Stimulated activated CD4-positive, alpha-beta T cell treated with anti-CD3 and anti-CD28 coated beads, TNF-alpha, amount 100 ng/mL, for 1 hour (primary cell): ENCODE measurements around the gene ELOA.

Experiments
- DNase-seq, 3 donors: peaks; one replicate each; pipeline ENCODE4 v3.0.0-alpha.2; 2020; ENCODE audit warnings: low read depth in 3 of 3, low spot score in 1 of 3

Gene ELOA

GRCh38 chr1:23736437-23737134 lies 6.7 kb upstream of the ELOA start:
- DNase-seq: no peak

- no peak for DNase-seq
Observed at GRCh38 chr1:23741609-23742008, 1.7 kb upstream of the ELOA start.

DNA sequence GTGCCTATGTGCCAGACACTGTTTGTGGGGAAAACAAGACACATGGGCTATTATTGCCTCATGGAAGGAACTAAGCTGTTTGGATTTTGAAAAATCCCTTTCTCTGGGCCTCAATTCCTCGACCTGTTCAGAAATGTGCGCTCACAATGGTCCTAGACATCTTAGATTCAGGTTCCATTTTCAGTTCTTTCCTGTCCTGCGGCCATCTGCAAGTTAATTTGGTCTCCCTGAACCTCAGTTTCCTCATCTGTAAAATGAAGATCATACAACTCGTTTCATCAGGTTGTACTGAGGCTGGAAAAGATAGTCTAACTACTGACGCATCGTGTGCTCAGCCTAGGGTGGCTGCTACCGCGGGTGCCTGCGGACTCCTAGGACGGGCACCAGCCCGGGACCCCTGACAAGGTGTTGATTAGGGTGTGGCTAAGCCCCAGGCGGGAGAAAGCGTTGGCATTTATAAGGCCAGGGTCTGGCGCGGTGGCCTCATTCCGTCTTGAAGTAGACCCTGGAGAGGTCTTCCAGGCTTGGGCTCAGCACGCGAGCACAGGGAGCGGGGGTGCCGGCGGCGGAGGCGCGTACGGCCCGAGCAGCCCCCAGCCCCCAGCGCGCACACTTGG lies 493 bp upstream of the ELOA start:
- no peak for DNase-seq

DNA sequence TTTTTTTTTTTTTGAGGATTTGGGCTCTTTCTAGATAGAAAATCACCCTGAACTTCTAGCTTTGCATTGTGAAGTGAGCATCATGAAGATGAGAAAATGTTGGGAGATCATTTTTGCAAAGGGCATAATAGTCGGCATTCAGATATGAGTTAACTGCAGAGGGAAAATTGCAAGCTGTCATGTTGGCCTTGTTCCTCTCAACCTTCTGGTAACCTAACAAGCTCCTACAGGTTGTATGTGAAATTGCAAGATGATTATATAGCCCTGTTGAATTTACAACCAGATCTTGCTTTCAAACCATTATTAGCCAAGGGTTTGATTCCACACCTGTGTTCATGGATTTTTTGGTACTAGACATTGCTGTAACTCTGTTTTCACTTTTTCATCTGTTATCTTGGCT lies 2.2 kb downstream of the ELOA start:
- DNase-seq: no peak

- no peak for DNase-seq
Observed at GRCh38 chr1:23748016-23748415, 4.7 kb downstream of the ELOA start.

GRCh38 chr1:23751050-23751814 lies 8.0 kb downstream of the ELOA start:
- no peak for DNase-seq

DNA sequence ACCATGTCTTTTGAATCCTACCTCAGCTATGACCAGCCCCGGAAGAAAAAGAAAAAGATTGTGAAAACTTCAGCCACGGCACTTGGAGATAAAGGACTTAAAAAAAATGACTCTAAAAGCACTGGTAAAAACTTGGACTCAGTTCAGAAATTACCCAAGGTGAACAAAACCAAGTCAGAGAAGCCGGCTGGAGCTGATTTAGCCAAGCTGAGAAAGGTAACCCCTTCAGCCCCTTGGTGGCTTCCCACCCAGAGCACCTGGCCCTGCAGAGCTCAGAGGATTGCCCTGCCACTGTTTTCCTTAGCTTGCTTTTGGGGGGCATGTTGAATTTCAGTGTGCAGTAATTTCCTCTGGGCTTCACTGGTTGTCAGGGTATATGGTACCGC lies 8.5 kb downstream of the ELOA start:
- no peak for DNase-seq

DNA sequence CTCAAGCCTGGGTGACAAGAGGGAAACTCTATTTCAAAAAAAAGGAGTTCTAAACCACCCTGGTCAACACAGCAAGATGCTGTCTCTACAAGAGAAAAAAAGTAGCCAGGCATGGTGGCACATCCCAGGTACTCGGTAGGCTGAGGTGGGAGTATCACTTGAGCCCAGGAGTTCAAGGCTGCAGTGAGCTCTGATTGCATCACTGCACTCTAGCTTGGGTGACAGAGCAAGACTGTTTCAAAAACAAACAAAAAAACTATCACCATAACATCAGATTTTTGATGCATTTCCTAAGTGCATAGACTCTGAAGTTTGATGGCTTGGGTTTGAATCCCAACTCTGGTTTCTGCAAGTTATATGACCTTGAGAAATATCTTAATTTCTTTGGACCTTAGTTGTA lies 9.6 kb downstream of the ELOA start:
- no peak for DNase-seq

- DNase-seq: no peak
Observed at GRCh38 chr1:23756676-23757075, 13.4 kb downstream of the ELOA start.

GRCh38 chr1:23757812-23758211 lies 14.5 kb downstream of the ELOA start:
- DNase-seq: no peak

DNA sequence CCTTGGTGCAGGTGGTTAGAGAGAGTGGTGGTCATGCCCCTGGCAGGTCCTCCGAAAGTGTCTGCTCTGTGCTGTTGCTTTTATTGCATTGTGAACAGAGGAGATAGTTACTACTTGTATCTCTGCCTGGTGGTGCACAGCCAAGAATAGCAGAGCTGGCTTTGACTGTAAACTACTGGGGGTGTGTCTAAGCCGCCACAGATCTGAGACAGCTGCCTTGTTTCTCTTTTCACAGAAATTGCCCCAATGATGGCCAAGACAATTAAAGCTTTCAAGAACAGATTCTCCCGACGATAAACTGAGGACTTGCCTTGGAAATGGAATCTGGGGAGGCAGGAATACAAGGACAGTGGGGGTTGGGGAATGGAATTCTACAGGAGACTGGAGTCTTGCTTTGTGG lies 16.0 kb downstream of the ELOA start:
- DNase-seq: no peak

- no peak for DNase-seq
Observed at GRCh38 chr1:23763041-23763577, 19.8 kb downstream of the ELOA start.

DNA sequence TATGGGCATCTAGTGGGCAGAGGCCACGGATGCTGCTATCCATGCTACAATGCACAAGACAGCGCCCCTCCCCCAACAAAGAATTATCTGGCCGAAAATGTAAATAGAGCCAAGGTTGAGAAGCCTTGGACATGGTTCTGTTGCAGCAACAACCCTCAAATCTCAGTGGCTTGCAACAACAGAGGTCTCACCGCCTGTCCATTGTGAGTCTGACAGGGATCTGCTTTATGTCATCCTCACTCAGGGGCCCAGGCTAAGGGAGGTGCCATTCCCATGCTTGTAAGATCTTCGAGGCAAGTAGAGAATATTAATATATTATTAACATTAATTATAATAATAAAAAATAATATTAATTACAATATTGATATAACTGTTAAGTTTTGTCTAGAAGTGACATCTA lies 25.5 kb downstream of the ELOA start:
- no peak for DNase-seq

GRCh38 chr1:23772049-23772853 lies 29.0 kb downstream of the ELOA start:
- DNase-seq: peak; percentile 64 to 80 (median 69)

DNA sequence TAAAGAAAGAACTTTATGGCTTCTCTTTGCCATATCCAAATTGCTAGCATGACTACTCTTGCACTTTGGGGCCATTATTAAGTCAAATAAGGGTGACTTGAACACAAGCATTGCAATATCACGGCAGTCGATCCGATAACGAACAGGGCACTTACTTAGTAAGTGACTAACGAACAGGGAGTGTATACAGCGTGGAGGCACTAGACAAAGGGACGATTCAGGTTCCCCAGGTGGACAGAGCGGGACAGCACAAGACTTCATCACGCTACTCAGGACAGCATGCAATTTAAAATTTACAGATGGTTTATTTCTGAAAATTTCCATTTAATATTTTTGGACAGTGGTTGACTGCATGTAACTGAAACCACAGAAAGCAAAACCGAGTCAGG lies 29.6 kb downstream of the ELOA start:
- no peak for DNase-seq

DNA sequence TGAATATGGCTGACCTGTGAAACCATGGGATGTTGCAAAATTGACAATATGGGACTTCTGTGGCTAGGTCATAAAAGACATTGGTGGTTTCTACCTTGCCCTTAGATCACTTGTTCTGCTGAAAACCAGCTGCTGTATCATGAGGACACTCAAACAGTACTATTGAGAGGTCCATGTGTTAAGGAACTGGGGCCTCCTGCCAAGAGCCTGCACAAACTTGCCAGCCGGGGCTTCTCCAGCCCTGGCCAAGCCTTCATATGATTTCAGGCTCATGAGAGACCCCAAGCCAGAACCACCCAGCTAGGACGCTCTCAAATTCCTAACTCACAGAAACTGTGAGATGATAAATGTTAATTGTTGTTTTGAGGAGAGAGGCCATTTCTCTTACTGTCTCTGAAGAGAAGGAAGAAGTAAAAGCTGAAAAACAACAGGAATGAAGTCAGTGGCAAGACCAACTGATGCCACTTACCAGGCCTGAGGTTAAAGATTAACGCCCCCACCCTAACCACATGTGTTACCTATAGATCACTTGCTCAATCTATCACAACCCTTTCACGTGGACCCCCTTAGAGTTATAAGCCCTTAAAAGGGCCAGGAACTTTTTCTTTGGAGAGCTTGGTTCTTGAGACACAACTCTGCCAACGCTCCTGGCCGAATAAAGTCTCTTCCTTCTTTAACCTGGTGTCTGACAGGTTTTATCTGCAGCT lies 31.1 kb downstream of the ELOA start:
- DNase-seq: no peak

DNA sequence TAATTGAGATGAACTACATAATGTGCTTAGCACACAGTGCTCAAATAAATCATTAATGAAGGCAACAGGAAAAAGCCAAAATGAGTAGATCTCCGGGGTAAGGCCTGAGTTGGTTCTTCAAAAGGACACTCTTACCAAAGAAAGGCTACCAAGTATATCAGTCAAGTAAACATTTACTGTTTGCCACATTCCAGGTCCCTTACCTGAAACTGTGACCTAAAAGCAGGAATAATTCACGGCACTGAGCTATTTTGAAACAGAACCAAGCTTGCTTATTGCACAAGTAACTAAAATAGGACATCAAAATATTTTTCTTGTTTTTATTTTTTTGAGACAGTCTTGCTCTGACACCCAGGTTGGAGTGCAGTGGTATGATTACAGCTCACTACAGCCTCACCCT lies 32.9 kb downstream of the ELOA start:
- no peak for DNase-seq

GRCh38 chr1:23777979-23778814 lies 34.9 kb downstream of the ELOA start, which contains the start of gene PITHD1:
TSS of gene PITHD1 (plus strand) at chr1:23778418. CDS start at chr1:23778516, 98 bp downstream.
- DNase-seq: peak; percentile 38 to 64 (median 63)

DNA sequence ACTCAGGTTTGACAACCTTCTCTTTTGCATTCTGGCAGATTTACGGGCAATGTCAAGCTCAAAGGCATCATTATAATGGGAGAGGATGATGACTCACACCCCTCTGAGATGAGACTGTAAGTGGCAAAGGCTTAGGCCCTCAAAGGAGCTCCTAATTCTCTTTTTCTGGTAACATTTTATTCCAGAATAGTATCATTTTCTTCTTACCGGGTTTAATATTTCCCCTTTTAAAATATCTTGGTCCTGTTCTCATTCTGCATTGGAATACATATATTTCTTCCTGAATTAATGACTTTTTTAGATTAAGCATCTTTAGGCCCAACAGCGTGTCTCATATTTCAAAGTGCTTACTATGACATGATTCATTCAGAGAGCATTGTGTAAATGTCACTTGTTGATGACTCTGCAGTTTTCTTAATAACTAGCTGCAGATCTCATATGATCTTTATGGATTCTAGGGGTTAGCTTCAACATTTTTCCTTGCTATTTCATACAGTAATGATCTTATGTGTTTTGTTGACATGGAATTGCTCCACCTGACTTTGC lies 36.6 kb downstream of the ELOA start:
- no peak for DNase-seq
